Right ventricle myocardium inferior (tissue), 1 donor: ENCODE results near the gene ITGB3. TPM values are rescaled to one million over a fixed set of nuclear protein-coding genes. Genes with fewer than 3 reads are reported as not detected.
"Not testable (repeated sequence)": the region's sequence is repeated elsewhere in the genome, so short reads cannot be mapped to it uniquely, and the experiment has no call there.

Source experiments
- ATAC-seq: fragments of 200-7000 bp; cut with Tn5 transposase; one replicate; pipeline ENCODE4 v1.9.1; 2020; ENCODE audit warnings: mild to moderate bottlenecking, moderate library complexity
- DNase-seq: peaks from one replicate; pipeline ENCODE4 v3.0.0; 2021; ENCODE audit errors: missing footprints
- intact Hi-C: fragments of 100-400 bp; cut with DNase I; formaldehyde crosslinking; loops from one replicate; pipeline ENCODE4 v1.11.0; 2022
- total RNA-seq: library from RNA; stranded (reverse); fragmentation: NEBNext Ultra II Directional; extraction: Animal tissue kit (Norgen Biotek cat#: 25700); gene quantifications from one replicate; pipeline ENCODE4 v1.2.1, GENCODE V29; 2021
- donor health status: DM: no; HTN: yes; CAD: no; lungs with severe emphysema.

ITGB3 gene
- total RNA-seq, 1 donor from 2014 or later, result 3.8 TPM

DNA sequence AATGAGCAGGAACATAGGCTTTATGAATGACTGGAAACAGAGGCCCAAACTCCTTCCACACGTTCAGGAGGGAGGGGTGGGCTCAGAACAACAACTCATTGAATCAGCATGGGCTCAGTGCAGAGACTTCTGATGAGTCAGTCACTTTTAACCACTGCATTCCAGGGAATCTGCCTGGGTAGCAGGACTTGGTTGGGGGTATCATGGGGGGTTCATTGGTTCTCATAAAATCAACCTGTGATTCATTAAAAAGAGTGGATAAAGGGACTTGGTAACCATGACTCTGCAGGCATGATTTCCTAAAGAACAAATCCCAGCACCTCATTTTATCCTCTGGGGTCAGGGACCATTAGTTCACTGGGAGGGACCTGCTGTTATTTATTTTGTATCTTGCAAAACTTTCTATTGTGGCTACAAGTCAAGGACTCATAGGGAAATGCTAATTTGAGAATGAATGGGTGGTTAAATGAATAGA, 13.8 kb downstream of the ITGB3 start:
- intact Hi-C loops, result no loop called here
- DNase-seq (no peak), ATAC-seq (no peak)

DNA sequence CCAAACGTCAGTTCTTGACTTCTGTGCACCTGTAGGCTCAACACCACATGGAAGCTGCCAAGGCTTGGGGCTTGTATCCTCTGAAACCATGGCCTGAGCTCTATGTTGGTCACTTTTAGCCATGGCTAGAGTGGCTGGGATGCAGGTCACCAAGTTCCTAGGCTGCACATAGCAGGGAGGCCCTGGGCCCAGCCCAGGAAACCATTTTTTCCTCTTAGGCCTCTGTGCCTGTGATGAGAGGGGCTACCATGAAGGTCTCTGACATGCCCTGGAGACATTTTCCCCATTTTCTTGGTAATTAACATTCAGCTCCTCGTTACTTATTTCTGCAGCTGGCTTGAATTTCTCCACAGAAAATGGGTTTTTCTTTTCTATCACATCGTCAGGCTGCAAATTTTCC, 15.3 kb downstream of the ITGB3 start:
- DNase-seq, intact Hi-C loops, ATAC-seq: not testable (repeated sequence)

DNA sequence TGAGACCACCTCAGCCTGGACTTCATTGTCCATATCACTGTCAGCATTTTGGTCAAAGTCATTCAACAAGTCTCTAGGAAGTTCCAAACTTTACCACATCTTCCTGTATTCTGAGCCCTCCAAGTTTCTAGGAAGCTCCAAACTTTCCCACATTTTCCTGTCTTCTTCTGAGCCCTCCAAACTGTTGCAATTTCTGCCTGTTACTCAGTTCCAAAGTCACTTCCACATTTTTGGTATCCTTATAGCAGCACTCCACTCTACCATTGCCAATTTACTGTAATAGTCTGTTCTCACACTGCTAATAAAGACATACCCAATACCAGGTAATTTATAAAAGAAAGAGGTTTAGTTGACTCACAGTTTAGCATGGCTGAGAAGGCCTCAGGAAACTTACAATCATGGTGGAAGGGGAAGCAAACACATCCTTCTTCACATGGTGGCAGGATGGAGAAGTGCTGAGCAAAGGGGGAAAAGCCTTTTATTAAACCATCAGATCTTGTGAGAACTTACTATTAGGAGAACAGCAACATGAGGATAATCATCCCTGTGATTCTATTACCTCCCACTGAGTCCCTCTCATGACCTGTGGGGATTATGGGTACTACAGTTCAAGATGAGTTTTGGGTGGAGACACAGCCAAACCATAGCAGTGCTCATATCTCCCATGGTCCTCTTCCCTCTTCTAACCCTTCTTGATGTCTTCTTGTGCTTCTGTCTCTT, 16.1 kb downstream of the ITGB3 start:
- DNase-seq, intact Hi-C loops, ATAC-seq: not testable (repeated sequence)

DNA sequence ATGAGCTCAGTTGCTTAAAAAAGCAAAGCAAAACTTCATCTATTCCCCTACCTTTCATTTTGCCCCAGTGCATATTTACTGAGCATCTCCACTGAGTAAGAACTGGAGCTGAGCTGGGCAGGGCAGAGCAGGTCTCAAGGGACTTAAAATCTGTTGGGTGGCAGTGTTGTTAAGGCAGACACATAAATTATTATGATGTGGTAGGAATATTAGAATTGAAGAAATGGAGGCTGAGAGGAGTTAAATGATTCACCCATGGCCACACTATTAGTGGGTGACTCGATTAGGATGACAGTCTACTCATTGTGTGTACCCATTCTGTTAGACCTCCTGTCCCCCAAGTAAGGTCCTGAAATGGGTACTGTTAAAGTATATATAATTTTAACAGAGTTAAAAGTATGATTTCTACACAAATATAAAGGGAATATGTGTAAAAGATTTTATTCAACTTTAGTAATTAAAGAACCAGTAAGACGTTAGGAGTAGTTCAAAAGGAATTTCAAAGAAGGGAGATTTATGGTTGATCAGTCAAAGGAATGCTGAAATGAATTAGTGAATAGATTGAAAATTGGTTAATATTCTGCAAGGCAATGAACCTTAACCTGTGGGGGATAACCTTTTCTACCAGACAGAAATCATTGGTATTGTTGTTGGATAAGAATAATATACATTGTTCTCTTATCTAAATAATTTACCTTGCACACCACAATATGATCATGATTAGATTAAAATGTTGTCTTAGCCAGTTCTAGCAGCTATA, 17.5 kb downstream of the ITGB3 start:
- no peak for ATAC-seq
- intact Hi-C loops, result no loop called here
- DNase-seq, result no peak

DNA sequence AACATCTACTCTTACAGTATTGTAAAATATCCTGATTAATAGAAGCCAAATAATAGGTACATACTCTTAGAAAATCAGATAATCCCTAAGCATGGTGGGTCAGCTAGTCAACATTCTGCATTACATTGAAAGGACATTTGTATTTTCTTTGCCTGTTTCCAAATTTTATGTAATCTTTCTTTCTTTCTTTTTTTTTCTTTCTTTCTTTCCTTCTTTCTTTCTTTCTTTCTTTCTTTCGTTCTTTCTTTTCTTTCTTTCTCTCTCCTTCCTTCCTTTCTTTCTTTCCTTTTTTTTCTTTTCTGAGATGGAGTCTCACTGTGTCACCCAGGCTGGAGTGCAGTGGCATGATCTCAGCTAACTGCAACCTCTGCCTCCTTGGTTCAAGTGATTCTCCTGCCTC, 18.9 kb downstream of the ITGB3 start:
- intact Hi-C loops, result no loop called here
- ATAC-seq, result no peak
- DNase-seq, result no peak

DNA sequence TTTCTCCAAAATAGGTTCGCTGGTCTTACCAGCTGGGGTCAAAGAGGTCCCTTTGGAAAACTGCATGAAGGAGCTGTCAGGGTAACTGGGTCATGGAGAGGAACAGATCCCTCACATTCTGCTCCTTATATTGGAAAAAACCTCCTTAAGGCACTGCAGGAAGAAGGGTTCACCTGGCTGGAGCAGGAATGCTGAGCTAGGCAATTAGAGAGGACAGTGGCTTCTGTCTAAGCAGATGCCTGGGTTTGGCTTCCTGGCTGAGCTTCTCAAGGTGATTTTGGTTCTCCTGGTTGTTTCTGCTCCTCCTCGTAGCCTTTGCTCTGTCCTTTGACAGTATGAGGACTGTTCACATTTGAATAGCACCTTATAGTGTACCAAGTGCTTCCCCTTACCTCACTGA, 19.6 kb downstream of the ITGB3 start:
- ATAC-seq, result no peak
- no peak for DNase-seq
- intact Hi-C loops, result no loop called here

DNA sequence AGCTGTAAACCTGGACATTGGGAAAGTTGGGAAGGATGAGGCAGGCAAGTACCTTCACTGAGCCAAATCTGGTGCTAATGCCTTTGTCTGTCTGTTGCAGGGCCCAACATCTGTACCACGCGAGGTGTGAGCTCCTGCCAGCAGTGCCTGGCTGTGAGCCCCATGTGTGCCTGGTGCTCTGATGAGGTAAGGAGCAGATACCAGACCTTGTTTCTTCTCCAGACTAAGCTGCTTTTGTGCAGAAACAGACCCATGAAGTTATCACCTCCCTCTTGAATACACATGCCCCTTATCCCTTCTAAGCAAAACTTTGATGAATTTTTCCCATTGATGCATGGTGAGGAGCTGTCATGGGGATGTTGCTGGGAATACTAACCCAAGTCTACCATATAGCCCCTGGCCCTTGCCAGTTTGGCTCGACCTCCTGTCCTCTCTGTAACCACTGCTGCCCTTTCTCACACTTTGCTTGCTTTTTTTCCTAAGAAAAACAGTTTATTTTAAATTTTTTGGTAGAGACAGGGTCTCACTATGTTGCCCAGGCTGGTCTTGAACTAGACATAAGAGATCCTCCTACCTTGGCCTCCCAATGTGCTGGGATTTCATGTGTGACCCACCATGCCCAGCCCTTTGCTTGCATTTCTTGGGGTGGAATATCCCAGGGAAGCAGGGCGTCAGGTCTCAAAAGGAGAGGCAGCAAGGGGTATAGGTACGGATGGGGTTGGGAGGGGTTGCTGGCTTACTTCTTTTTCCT, 20.9 kb downstream of the ITGB3 start:
- DNase-seq (no peak), ATAC-seq (no peak)
- intact Hi-C loops, result no loop called here

DNA sequence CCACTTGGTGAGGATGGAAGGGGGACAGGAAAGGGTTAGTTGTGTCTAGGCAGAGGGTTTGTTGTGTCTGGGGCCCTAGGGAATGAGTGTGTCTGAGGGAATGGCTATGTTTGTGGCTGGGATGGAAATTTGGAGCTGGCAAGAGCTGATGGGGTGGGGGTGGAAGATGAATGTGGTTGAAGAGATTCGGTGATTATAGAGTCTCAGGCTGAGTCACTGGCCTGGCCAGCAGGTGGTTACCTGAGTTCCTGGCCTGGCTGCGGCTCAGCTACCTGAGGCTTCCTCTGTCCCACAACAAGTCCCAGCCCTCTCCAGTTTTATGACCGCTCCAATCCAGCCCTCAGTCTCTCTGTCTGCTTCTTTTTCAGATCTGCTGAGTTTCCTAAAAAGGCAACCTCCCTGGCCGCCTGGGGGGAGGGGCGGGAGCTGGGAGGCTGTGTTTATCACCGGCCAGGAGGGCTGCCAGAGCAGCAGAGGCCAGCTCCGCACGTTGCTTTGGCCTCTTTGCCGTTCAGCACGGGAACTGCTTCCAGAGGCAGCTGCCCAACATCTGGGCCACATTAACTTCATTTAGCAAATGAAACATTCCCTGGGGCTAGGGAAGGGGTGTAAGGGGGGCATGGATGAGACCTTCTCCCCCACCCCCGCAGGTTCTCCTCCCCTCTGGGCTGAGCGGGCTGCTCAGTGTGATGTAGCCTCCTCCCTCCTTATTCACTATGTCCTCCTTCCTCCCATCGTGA, 21.8 kb downstream of the ITGB3 start:
- intact Hi-C loops, result no loop called here
- ATAC-seq (peak; percentile 84), DNase-seq (peak; percentile 93)

DNA sequence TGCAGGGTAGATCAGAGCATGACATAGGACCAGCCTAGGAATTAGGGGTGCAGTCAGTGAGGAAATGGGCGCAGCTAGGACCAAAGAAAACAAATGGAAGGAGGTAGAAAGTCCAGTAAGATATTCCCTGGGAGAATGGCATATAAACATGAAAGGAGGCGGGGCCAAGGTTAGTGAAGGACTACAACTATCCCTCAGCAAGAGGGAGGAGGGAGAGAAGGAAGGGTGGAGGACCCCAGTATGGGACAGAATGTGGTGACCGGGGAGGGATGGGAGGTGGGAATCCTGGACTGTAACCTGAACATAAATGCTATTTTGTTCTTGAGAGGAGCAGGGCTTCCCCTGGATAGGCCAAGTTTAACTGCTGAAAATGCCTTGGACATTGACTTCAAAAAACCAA, 22.8 kb downstream of the ITGB3 start:
- DNase-seq (no peak), ATAC-seq (no peak)
- intact Hi-C loops, result no loop called here

DNA sequence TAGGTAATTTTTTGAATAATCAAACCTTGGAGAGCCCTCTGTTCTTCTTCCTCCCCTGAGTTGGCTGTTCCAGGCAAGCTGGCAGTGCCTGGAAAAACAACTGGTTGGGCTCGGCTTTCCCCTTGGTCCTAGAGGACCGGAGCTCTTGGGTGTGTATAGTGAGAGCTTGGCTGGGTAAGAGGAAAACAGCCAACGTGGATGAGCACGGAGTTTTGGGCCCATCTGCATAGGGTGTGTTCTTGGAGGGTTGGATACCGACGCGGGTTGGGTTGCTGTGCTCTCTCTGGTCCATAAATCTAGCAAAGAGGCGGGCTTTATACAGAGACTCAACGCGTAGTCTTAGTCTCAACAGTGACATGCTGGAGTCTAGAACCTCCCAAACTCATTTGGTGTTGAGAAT, 23.2 kb downstream of the ITGB3 start:
- intact Hi-C loops, result no loop called here
- DNase-seq, result peak; percentile 78
- ATAC-seq, result peak; percentile 73

DNA sequence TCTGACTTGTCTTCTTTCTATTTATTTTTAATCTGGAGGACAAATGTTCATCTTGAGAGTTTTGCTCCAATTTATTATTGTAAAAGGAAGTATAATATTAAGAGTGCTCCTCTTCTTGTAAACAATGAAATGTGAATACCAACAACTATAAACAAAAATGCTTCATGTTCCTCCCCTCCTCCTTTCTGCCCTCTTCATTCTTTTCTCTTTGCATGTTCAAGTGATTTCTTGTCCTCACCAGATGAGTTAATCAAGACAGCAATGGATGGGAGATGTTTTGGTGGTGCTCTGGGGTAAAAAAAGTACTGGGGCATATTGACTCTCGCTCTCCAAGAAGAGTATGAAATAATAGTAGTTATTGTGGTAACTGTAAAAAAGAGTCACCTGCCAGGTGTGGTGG, 24.3 kb downstream of the ITGB3 start:
- intact Hi-C loops, result no loop called here
- DNase-seq (no peak), ATAC-seq (no peak)

DNA sequence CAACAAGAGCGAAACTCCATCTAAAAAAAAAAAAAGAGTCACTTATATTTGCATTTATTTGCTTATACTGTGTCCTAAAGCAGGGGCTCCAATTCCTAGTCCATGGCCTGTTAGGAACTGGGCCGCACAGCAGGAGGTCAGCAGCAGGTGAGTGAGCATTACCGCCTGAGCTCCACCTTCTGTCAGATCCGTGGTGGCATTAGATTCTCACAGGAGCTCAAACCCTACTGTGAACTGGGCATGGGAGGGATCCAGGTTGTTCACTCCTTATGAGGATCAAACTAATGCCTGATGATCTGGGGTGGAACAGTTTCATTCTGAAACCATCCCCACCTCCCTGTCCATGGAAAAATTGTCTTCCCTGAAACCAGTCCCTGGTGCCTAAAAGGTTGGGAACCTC, 24.9 kb downstream of the ITGB3 start:
- DNase-seq, result no peak
- ATAC-seq, result no peak
- intact Hi-C loops, result no loop called here

DNA sequence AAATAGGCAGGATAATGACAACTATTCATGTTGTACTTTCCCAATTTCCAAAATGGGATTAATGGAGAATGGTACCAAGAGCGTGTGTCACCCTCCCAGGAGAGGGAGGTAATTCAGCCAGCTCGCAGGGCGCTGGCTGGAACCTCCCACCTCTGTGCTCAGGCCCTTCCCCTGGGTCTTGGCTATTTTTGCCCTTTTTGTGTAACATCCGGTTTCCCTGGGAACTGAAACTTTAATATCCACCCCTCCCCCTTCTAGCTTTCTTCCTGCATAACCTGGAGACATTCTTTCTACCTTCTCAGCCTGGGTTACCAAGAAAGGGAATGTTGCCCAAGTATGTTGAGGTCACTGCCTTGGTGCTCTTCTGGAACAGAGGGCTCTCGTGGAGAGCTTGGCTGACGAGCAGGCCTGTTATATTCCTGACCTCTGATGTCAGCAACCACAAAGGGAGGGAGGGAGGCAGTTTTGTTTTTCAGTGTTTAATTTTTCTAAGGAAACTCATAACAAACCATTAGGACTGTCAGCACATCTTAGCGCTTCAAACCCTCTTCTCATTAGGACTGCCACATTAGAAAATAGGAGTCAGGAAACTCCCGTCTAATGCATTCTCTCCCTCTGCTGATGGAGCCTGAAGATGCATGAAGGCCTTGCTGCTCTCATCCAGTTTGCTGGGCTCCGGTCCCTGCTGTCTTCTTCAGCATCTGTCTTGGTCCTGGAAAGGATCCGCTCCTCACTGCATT, 25.6 kb downstream of the ITGB3 start:
- peak; percentile 76 for DNase-seq
- peak; percentile 71 for ATAC-seq
- intact Hi-C loops, result no loop called here

DNA sequence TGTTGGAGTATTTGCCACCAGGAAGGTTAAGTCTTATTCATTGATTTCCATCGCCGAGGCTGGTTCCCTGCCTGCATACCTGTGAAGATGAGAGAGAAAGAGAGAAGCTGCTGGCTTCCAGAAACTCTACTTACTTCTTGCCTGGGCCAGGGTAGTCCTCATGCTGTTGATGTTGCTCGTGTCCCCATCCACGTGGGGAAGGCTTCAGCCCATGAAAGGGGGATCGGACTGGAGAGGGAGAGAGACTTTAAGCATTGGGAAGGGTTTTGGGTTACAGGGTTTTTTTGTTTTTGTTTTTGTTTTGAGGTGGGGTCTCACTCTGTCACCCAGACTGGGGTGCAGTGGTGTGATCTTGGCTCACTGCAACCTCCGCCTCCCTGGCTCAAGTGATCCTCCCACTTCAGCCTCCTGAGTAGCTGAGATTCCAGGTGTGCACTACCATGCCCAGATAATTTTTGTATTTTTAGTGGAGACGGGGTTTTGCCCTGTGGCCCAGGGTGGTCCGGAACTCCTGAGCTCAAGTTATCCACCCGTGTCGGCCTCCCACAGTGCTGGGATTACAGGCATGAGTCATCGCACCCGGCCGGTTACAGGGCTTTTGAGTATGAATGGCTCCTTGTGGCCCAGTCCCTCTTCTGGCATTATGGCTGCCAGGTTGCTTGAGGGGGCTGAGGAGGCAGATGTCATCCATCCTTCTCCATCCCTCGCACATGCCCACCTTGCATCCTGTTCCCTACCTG, 26.6 kb downstream of the ITGB3 start:
- intact Hi-C loops, result no loop called here
- DNase-seq (peak; percentile 73), ATAC-seq (no peak)

DNA sequence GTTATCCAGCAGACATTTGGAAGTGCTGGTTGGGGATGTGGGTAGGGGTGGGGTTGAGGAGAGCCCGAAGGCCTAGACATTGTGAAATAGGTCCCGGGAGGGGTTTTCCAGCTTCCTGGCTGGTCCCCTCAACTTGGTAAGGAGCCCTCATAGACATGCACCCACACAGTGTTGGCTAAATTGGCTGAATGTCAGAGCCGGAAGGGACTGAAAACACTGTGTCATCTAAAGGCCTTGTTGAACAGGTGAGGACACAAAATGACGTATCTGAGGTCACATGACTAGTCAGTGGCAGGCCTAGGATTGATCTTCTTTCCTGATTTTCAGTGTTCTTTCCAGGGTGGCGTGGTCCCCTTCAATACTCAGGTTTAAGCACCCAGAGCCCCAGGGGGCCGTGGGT, 27.6 kb downstream of the ITGB3 start:
- ATAC-seq (no peak), DNase-seq (no peak)
- intact Hi-C loops, result no loop called here

DNA sequence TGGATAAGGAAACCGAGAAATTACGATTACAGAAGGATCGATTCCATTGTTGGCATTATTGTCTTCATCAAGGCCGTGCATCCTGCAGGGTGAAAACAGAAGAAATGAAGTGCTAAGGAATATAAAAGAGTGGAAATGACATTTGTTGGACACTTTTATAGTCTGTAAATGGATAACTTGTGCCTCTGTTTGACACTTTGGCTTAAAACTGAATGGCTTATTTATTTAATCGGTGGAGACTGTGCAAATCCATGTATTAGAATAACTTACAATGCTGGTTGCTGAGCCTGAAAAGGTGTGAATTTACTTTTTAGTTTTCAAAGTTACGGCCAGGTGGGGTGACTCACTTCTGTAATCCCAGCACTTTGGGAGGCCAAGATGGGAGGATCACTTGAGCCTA, 31.4 kb downstream of the ITGB3 start:
- ATAC-seq (no peak), DNase-seq (no peak)
- intact Hi-C loops, result no loop called here

DNA sequence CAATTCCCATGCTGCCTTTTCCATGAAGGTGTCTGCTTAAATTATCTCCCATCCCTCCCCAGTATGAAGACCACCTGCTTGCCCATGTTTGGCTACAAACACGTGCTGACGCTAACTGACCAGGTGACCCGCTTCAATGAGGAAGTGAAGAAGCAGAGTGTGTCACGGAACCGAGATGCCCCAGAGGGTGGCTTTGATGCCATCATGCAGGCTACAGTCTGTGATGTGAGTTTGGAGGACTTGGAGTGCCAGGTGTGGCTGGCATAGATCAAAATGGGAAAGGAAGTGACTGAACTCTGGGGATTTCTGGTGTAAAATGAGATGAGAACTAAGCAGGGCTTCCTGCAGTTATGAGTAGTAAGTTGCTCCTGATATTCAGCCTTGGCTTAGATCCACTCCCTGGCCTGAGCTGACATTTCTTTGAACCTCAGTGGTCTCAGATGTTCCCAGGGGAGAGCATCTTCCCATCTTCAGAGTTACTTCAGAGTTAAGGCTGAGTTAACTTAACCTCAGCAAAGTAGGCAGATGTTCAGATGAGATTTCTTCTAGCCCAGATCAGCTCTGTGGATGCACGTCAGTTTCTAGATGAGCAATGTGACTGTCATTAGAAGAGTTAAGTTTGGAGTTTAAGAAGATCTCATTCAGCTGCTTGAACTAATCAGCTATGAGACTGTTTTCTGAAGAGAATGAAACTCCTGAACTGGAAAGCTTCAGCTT, 32.7 kb downstream of the ITGB3 start:
- intact Hi-C loops, result no loop called here
- ATAC-seq, result no peak
- DNase-seq, result no peak
